HL-60 (cell line): ENCODE results near the gene CHST11.

ENCODE experiments used
- DNase-seq, 2 experiments: peaks; one replicate each; pipeline ENCODE4 v3.0.0-alpha.2; 2010 to 2020; ENCODE audit warnings: low read depth in 1 of 2, low spot score in 1 of 2
- H3K27ac ChIP-seq: fragments of 250-450 bp; sonication (Bioruptor Pico); replicated peaks from 2 replicates; pipeline ENCODE4 v1.5.1; 2020; ENCODE audit warnings: mild to moderate bottlenecking, moderate library complexity
- H3K27me3 ChIP-seq: fragments of 250-450 bp; sonication (Bioruptor Pico); 2 replicates; pipeline ENCODE4 v1.5.1; 2021; ENCODE audit warnings: mild to moderate bottlenecking, moderate library complexity; ENCODE audit not compliant: insufficient read depth, poor library complexity, severe bottlenecking
- H3K4me3 ChIP-seq: replicated peaks from 2 replicates; pipeline ENCODE4 v1.5.1; 2011; ENCODE audit warnings: mild to moderate bottlenecking, control low read depth, low read length; ENCODE audit not compliant: insufficient read depth
- GABPA ChIP-seq: IDR thresholded peaks from 2 replicates; pipeline ENCODE4 v1.6.1; 2012; ENCODE audit warnings: low read depth
- POLR2AphosphoS5 ChIP-seq: IDR thresholded peaks from 2 replicates; pipeline ENCODE4 v1.6.1; 2012; ENCODE audit warnings: low read depth
- SPI1 ChIP-seq: IDR thresholded peaks from 2 replicates; pipeline ENCODE4 v1.6.1; 2012; ENCODE audit warnings: low read depth, mild to moderate bottlenecking, borderline replicate concordance
- TF ChIP-seq, protein P1 (sequence below): IDR thresholded peaks from 2 replicates; pipeline ENCODE4 v1.6.1; 2012; ENCODE audit warnings: low read depth; ENCODE audit not compliant: insufficient replicate concordance
- TF ChIP-seq, protein P2 (sequence below): IDR thresholded peaks from one replicate; pipeline ENCODE4 v1.5.1; 2011; ENCODE audit warnings: low read length, control low read depth, inconsistent platforms; ENCODE audit not compliant: insufficient read depth

The CHST11 gene

DNA sequence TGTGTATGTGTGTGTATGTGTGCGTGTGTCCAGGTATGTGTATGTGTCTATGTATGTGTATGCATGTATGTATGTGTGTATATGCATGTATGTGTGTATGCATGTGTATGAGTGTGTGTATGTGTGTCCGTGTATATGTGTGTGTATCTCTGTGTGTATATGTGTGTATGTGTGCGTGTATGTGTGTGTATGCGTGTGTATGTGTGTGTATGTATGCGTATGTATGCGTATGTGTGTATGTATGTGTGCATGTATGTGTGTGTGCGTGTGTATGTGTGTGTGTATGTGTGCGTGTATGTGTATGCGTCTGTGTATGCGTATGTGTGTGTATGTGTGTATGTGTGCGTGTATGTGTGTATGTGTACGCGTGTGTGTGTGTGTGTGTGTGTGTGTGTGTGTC lies 31.6 kb downstream of the CHST11 start:
- Histone ChIP-seq H3K27ac (peak overlapping the region; percentile 42), H3K27me3 (no peaks in the 10 kb centered on the region), H3K4me3 (no peak overlapping the region)
- TF ChIP-seq, protein P1, sequence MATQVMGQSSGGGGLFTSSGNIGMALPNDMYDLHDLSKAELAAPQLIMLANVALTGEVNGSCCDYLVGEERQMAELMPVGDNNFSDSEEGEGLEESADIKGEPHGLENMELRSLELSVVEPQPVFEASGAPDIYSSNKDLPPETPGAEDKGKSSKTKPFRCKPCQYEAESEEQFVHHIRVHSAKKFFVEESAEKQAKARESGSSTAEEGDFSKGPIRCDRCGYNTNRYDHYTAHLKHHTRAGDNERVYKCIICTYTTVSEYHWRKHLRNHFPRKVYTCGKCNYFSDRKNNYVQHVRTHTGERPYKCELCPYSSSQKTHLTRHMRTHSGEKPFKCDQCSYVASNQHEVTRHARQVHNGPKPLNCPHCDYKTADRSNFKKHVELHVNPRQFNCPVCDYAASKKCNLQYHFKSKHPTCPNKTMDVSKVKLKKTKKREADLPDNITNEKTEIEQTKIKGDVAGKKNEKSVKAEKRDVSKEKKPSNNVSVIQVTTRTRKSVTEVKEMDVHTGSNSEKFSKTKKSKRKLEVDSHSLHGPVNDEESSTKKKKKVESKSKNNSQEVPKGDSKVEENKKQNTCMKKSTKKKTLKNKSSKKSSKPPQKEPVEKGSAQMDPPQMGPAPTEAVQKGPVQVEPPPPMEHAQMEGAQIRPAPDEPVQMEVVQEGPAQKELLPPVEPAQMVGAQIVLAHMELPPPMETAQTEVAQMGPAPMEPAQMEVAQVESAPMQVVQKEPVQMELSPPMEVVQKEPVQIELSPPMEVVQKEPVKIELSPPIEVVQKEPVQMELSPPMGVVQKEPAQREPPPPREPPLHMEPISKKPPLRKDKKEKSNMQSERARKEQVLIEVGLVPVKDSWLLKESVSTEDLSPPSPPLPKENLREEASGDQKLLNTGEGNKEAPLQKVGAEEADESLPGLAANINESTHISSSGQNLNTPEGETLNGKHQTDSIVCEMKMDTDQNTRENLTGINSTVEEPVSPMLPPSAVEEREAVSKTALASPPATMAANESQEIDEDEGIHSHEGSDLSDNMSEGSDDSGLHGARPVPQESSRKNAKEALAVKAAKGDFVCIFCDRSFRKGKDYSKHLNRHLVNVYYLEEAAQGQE, result no peak
- 0 out of 2 replicates have a peak, but pooled peaks have one; percentile 57 for TF ChIP-seq POLR2AphosphoS5
- no peak for DNase-seq

DNA sequence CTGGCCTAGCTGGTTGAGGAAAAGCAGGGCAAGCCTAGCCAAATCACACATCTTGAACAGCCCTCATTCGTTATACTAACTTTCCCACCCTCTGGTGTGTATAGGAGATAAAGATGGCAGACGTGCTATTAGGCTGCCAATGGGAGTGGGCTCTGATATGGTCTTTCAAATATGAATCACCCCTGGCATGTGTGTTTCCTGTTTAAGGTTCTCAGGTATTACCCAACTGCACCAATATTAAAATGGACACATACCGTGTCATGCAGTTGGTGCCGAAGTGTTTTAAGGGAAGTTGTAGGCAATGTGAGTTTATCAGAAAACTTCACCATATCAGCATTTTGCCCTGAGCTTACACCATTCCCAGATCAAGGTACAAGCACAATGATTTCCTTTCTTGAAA lies 33.4 kb downstream of the CHST11 start:
- Histone ChIP-seq H3K4me3 (no peak overlapping the region), H3K27me3 (no peaks in the 10 kb centered on the region), H3K27ac (peak overlapping the region; percentile 45)
- DNase-seq, result peak in 1 of 2 experiments; percentile 58
- TF ChIP-seq, protein P1, result no peak
- TF ChIP-seq, protein P2, sequence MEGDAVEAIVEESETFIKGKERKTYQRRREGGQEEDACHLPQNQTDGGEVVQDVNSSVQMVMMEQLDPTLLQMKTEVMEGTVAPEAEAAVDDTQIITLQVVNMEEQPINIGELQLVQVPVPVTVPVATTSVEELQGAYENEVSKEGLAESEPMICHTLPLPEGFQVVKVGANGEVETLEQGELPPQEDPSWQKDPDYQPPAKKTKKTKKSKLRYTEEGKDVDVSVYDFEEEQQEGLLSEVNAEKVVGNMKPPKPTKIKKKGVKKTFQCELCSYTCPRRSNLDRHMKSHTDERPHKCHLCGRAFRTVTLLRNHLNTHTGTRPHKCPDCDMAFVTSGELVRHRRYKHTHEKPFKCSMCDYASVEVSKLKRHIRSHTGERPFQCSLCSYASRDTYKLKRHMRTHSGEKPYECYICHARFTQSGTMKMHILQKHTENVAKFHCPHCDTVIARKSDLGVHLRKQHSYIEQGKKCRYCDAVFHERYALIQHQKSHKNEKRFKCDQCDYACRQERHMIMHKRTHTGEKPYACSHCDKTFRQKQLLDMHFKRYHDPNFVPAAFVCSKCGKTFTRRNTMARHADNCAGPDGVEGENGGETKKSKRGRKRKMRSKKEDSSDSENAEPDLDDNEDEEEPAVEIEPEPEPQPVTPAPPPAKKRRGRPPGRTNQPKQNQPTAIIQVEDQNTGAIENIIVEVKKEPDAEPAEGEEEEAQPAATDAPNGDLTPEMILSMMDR, result no peak
- TF ChIP-seq POLR2AphosphoS5, result no peak

DNA sequence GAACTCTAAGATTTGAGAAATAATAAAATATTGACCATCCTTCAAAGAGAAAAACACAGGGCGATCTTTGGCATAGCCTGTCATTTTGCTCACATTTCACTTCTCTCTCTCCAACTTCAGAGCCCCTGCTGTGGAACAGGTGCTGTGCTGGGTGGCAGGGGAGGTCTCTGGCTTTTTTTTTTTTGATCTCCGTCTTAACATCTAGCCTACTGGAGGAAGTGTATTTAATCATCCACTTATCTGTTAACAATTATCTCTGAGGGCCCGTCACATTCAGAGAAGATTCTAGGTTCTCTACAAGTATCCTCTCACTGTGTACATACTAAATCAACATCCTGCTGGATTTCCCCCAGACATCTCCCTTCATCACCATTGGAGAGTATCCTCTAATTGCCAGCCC lies 34.1 kb downstream of the CHST11 start:
- no peak for TF ChIP-seq GABPA
- TF ChIP-seq SPI1, result no peak
- TF ChIP-seq, protein P1, result no peak
- H3K27me3 ChIP-seq, result no peaks in the 10 kb centered on the region
- no peak overlapping the region for H3K27ac ChIP-seq
- no peak overlapping the region for H3K4me3 ChIP-seq
- DNase-seq, result no peak

DNA sequence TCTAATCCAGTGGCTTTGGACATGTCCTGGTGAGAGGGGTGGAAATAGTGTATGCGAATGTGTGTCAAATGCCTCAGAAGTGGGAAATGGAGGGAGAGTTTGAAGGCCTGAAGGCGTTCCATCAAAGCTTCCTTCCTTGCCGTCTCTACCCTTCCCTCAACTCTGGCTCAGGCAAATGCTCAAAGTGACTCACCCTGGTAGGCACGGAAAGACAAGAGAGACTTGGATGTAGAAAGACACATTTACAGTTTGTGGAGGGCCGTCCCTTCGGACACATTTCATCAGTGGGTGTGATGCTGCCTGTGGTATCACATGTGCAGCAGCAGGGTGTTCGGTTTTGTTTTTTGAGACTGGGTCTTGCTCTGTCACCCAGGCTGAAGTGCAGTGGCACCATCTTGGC lies 36.7 kb downstream of the CHST11 start:
- DNase-seq, result no peak
- TF ChIP-seq GABPA (no peak), SPI1 (no peak), POLR2AphosphoS5 (no peak)
- TF ChIP-seq, protein P2, result no peak
- TF ChIP-seq, protein P1, result no peak
- Histone ChIP-seq H3K4me3 (no peak overlapping the region), H3K27me3 (no peaks in the 10 kb centered on the region), H3K27ac (no peak overlapping the region)
